ENCODE results near the gene PARK7.

- TF ChIP-seq CTCF (IDR thresholded peaks at IDR 0.05): no peak
- TF ChIP-seq POLR2A (IDR thresholded peaks at IDR 0.05): no peak
- no peak for TF ChIP-seq EP300 (IDR thresholded peaks at IDR 0.05)
These were observed 33.9 kb downstream of the PARK7 start for GRCh38 chr1:7995437-7995836.
